Tibial nerve (tissue), 4 donors: ENCODE data around the gene OSBPL8.

Source experiments
- EP300 ChIP-seq, 2 donors: sonication (generic); formaldehyde crosslinking; IDR thresholded peaks; one replicate each; pipeline ENCODE4 v1.6.1; 2017; ENCODE audit warnings: antibody characterized with exemption in 2 of 2, mild to moderate bottlenecking in 1 of 2
- POLR2A ChIP-seq, 2 donors: fragments of 450-650 bp; IDR thresholded peaks; one replicate each; pipeline ENCODE4 v1.6.1; 2017; ENCODE audit warnings: antibody characterized with exemption in 2 of 2, mild to moderate bottlenecking in 2 of 2, moderate library complexity in 2 of 2
- TF ChIP-seq, protein P1 (sequence below), 5 experiments: fragments of 200-600 bp in 3 of 5; fragments of 450-650 bp in 2 of 5; sonication (generic) in 3 of 5; IDR thresholded peaks; one replicate each; pipeline ENCODE4 v1.5.1; 2016 to 2019; ENCODE audit warnings: antibody characterized with exemption in 5 of 5, mild to moderate bottlenecking in 3 of 5, moderate library complexity in 2 of 5

DNA sequence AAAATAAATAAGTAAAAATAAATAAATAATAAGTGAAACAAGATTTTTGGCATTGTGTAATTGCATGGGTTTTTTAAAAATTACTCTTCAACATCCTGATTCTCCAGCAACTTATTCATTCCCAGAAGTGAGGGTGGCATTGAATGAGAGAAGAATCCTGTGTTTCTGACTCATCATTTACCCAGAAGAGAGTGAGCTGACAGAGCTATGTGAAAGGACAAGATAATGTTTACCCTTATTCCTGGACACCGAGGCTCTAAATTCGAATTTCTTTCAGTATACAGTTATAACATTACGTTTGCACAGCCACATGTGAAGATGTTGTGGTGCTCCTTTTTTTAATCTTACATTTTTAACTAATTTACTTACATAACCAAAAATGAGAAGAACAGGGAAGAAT, 247.8 kb downstream of the OSBPL8 start:
- no peak for TF ChIP-seq POLR2A (IDR thresholded peaks at IDR 0.05)
- TF ChIP-seq, protein P1, sequence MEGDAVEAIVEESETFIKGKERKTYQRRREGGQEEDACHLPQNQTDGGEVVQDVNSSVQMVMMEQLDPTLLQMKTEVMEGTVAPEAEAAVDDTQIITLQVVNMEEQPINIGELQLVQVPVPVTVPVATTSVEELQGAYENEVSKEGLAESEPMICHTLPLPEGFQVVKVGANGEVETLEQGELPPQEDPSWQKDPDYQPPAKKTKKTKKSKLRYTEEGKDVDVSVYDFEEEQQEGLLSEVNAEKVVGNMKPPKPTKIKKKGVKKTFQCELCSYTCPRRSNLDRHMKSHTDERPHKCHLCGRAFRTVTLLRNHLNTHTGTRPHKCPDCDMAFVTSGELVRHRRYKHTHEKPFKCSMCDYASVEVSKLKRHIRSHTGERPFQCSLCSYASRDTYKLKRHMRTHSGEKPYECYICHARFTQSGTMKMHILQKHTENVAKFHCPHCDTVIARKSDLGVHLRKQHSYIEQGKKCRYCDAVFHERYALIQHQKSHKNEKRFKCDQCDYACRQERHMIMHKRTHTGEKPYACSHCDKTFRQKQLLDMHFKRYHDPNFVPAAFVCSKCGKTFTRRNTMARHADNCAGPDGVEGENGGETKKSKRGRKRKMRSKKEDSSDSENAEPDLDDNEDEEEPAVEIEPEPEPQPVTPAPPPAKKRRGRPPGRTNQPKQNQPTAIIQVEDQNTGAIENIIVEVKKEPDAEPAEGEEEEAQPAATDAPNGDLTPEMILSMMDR (IDR thresholded peaks at IDR 0.05): no peak
- TF ChIP-seq EP300 (IDR thresholded peaks at IDR 0.05): no peak
